ENCODE results near the gene FALEC. TPM values are rescaled to one million over a fixed set of nuclear protein-coding genes. Genes with fewer than 3 reads are reported as not detected.

The FALEC gene
- total RNA-seq, 6 experiments from 2014 or later = 0.43 to 0.59 TPM; not detected in 4

DNA sequence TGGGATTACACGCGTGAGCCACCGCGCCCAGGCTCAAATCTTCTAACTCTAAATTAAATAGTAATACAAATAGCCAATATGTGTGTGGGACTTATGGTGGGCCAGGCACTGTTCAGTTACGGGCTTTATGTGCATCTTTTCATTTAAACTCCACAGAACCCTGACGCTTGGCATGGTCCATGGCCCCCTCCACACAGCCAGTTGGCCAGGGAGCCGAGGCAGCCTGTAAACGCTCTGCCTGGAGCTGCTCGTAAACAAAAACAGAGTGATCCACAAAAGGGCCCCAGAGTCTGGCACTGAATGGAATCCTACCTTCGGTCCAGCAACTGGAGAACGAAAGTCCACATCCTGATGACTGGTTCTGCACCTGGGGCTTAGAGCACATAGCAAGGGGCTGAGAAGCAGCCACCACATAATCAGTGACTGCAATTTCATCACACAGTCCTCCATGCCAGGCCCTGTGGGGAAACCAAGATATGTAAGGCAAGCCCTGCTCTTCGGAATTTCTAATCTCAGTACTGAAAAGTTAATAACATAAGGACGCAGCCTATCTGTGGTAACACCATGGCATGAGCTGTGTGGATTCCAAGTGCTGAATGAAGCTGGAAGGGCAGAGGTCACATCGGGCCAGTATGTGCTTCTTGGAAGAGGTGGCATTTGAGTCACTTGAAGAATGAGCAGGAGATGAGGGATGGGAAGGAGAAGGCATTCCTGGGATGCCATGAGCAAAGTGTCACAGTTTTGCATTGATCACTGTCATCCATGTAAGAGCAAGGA, 20.1 kb downstream of the FALEC start:
- TF ChIP-seq, protein P1, sequence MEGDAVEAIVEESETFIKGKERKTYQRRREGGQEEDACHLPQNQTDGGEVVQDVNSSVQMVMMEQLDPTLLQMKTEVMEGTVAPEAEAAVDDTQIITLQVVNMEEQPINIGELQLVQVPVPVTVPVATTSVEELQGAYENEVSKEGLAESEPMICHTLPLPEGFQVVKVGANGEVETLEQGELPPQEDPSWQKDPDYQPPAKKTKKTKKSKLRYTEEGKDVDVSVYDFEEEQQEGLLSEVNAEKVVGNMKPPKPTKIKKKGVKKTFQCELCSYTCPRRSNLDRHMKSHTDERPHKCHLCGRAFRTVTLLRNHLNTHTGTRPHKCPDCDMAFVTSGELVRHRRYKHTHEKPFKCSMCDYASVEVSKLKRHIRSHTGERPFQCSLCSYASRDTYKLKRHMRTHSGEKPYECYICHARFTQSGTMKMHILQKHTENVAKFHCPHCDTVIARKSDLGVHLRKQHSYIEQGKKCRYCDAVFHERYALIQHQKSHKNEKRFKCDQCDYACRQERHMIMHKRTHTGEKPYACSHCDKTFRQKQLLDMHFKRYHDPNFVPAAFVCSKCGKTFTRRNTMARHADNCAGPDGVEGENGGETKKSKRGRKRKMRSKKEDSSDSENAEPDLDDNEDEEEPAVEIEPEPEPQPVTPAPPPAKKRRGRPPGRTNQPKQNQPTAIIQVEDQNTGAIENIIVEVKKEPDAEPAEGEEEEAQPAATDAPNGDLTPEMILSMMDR (IDR thresholded peaks at IDR 0.05) = no peak
- Mint-ChIP-seq H3K27me3 (ENCODE audit: insufficient read depth) (peaks cover 6% of the 10 kb centered on the region; the same call in 1 of the 2 replicates), H3K9me3 (no peaks in the 10 kb centered on the region), H3K27ac (peak overlapping the region; percentile 90), H3K4me1 (ENCODE audit: low read depth) (peaks cover 61% of the 10 kb centered on the region), H3K4me3 (peak overlapping the region; percentile 0; the same call in 1 of the 2 replicates), H3K36me3 (ENCODE audit: low read depth) (no peaks in the 10 kb centered on the region)
- peak; percentile 71 for DNase-seq

DNA sequence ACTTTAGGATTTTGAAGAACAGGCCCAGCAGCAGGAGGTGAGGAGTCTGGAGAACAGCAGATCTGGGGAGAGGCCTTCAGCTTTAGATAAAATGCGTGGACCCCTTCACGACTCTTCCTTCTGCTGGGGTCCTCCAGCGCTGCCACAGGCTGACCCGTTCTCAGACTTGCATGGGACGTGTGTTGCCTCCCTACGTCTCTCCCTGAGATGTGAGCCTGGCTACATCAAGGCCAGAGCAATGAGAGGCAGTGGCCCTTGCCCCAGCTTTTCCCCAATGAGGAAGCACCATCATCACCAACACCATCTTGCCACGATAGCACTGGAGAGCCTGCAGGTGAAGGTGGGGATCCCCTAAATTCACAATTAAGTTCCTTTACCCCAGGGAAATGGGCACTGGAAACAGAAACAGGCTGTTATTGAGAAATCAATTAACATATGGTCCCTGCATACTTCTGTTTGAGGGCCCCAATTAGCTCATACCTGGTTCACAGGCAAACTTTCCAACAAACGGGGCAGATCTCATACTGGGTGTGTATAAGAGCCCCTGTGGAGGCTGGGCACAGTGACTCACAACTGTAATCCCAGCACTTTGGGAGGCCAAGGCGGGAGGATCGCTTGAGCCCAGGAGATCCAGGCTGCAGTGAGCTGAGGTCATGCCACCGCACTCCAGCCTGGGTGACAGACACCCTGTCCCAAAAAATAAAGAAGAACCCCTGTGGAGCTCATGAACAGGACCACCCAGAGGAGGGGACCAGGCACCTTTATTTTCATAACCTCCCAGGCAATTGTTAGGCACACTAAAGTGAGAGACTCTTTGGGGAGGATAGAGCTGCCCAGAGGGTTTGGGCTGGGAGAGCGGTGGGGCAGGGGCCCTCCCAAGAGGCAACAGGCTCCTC, 21.5 kb downstream of the FALEC start:
- H3K9me3 Mint-ChIP-seq = no peaks in the 10 kb centered on the region
- no peak overlapping the region for H3K4me3 Mint-ChIP-seq
- H3K27ac Mint-ChIP-seq = peak overlapping the region; percentile 90
- peaks cover 57% of the 10 kb centered on the region for H3K4me1 Mint-ChIP-seq (ENCODE audit: low read depth)
- no peak for DNase-seq
- peaks cover 4% of the 10 kb centered on the region; the same call in 1 of the 2 replicates for H3K27me3 Mint-ChIP-seq (ENCODE audit: insufficient read depth)
- TF ChIP-seq, protein P1 (IDR thresholded peaks at IDR 0.05) = no peak
- H3K36me3 Mint-ChIP-seq (ENCODE audit: low read depth) = no peaks in the 10 kb centered on the region

DNA sequence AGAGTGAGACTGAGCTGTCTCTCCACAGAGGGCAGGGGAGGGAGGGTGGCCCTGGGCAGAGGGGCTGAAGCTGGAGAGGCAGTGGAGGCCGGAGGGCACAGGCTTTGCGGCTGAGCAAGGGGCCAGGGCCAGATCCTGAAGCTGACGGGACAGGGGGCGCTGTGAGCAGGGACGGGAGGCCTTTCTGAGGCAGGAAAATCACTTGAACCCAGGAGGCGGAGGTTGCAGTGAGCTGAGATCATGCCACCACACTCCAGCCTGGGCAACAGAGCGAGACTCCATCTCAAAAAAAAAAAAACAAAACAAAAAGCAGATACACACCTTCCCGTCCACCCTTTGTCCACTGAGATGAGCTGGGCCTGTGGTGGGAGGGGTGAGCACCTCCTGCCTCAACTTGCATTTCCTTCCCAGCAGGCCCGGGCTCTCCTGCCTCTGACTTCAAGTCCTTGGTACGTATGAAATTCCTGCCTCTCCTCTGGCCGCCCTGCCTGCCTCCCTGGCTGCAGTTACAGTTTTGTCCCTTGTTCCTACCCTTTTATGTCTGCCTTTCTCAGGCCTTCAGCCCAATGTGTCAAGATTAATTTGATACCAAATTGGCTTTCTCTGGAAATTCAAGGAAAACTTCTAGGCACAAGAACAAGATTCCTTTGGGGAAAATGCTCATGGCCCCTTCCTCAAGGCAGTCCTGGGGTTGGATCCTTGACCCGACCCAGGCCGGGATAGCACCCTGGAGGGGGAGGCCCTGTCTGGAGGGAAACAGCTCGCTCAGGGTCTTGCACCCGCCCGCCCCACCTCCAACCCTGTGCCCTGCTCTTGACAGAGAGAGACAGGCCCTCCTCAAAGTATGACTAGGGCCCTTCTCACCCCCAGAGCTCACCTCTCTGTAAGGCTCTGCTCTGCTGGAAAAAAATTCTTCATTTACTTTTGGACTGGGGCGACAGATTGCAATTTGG, 22.5 kb downstream of the FALEC start:
- H3K4me3 Mint-ChIP-seq = peak overlapping the region; percentile 47
- TF ChIP-seq, protein P1 (IDR thresholded peaks at IDR 0.05) = peak; percentile 59

DNA sequence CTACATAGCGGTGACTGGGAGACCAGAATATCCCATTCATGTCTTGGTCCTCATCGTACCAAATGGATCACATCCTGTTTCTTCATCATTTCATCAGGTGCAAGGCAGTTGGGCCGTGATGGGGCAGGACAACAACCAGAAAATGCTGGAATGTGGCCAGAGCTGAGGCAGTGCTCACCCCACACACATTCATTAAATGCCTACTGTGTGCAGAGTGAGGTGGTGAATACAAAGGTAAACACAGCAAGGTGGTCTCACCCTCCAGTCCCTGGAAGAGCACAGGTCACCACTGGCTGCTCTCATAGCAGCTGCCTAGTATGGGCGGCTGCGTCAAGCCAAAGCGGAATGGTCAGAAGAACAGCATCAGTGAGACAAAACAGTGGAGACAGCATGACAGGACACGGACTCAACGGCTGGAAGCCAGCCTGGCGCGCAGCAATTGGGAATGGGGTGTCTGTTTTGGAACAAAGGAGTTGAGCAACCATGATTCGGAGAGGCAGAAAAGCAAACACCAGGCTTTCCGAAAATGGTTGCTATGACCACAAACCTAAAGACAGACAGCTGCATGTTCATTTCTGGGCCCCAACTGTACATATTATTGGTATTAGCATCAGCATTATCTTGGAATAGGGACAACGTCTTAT, 28.1 kb downstream of the FALEC start:
- H3K27me3 Mint-ChIP-seq (ENCODE audit: insufficient read depth) = peaks cover 6% of the 10 kb centered on the region
- no peak overlapping the region for H3K4me3 Mint-ChIP-seq
- no peaks in the 10 kb centered on the region for H3K9me3 Mint-ChIP-seq
- TF ChIP-seq, protein P1 (IDR thresholded peaks at IDR 0.05) = no peak
- H3K4me1 Mint-ChIP-seq (ENCODE audit: low read depth) = peaks cover 12% of the 10 kb centered on the region
- H3K36me3 Mint-ChIP-seq (ENCODE audit: low read depth) = no peaks in the 10 kb centered on the region
- no peak overlapping the region for H3K27ac Mint-ChIP-seq
- DNase-seq = no peak

More for the DNA sequence above, 22.5 kb downstream of the FALEC start:
- Mint-ChIP-seq H3K27ac (peak overlapping the region; percentile 90), H3K36me3 (ENCODE audit: low read depth) (no peaks in the 10 kb centered on the region), H3K27me3 (ENCODE audit: insufficient read depth) (peaks cover 3% of the 10 kb centered on the region; the same call in 1 of the 2 replicates), H3K4me1 (ENCODE audit: low read depth) (peaks cover 48% of the 10 kb centered on the region), H3K9me3 (no peaks in the 10 kb centered on the region)
- peak; percentile 83 for DNase-seq

Data from HFFc6 (cell line).